ENCODE results near the gene VPS13C.
"Not testable (repeated sequence)": the region's sequence is repeated elsewhere in the genome, so short reads cannot be mapped to it uniquely, and the experiment has no call there.

The VPS13C gene

DNA sequence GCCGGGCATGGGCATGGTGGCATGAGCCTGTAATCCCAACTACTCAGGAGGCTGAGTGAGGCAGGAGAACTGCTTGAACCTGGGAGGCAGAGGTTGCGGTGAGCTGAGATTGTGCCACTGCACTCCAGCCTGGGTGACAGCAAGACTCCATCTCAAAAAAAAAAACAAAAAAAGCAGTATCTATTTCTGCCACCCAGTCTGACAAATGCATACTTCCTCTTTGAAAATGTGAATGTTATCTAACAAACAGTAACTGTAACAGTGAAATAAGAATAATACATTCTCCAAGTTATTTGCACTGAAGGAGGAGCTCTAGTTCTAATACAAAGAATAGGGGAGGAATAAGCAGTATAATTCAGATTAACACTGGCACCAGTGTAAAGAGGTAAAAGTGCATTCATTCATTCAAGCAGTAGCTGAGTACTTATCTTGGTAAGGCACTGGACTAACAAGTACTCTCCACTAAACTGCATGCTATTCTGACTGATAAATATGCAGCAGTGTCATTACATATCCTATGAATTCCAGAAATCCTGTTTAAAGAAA lies 12.9 kb downstream of the VPS13C start:
- DNase-seq: no peak

DNA sequence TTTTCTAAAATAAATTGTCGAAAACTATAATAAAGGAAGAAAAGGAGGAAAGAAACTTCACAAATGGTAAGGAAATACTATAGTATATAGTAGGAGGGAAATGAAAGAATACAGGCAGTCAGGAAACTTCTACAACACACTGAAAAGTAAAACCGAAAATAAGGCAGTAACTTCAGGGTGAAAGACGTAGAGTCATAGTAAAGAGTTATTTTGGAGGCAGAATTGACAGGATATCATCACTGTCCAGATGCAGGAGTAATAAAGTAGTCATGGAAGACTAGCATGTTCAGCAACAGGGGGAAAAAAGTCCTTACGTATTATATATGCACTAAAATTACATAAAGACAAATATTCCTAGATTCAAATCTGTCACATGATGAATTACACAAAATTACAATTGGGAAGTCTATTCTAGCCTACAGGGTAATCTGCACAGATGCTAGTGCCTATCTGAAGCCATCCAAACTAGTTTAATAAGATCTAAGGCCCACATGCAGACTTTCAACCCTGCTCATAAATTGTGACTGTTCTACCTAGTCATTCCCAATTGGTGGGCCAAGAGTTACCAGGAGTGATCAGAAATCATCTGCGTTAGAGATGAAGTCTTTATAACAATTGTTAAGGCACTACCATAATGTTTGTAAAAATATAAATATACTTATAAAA lies 14.0 kb downstream of the VPS13C start:
- peak in 1 of 5 experiments; percentile 42 for DNase-seq

DNA sequence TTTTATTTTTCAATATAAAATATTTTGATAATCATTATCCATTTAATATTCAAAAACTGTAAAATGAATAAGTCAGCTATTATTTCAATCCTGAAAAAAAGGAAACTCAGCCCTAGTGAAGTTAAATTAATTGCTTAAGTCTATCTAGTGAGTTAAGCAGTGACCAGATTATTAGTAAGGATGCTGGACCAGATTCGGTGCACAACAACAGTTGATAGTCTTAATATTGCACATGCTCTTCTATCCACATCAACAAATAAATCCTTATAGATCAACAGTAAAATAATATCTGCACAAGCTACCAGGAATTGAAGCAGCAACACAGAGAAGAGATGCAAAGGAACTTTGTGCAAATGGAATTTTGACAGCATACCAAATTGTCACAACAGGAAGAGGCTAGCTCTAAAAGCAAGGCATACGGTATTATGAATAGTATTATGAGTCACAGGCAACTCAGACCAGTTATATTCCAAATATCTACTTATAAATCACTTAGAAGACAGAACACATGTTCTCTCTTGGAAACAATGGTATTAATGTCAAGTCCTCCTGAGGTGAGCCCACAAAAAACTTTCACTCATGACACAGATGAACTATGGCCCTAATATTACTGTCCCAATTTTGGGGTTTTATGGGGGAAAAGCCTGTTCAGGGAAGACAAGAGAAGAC lies 24.9 kb downstream of the VPS13C start:
- peak in 1 of 5 experiments; percentile 27 for DNase-seq

DNA sequence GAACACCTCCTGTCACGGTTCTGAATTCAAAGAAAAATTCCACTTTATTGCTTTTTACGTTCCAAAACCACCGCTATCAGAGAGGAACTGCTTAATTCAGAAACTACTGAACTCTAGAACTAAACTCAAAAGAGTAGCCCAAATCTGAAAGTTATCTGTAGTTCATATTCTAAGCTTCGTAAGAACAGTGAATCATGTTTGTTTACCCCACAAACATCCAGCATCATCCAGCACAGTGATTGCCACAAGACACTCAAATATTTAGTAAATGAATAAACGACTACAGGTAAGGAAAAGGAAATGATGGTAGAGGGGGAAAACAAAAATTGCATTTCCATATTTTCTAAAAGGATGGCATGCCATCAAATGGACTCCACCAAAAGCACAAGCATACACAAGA lies 32.3 kb downstream of the VPS13C start:
- no peak for DNase-seq

DNA sequence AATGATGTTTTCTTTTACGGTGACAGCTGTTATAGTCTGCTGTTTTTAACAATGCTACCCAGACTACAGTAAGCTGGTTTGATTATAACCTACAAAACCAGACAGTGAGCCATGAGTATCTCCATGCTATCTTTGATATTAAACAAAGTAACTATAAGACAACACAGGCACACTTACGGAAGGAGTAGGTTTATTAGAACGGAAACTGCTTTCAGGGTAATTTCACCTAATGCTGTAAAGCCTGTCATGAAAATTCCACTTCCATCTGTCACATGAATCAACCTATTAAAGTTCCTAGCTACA lies 33.0 kb downstream of the VPS13C start:
- no peak for DNase-seq

DNA sequence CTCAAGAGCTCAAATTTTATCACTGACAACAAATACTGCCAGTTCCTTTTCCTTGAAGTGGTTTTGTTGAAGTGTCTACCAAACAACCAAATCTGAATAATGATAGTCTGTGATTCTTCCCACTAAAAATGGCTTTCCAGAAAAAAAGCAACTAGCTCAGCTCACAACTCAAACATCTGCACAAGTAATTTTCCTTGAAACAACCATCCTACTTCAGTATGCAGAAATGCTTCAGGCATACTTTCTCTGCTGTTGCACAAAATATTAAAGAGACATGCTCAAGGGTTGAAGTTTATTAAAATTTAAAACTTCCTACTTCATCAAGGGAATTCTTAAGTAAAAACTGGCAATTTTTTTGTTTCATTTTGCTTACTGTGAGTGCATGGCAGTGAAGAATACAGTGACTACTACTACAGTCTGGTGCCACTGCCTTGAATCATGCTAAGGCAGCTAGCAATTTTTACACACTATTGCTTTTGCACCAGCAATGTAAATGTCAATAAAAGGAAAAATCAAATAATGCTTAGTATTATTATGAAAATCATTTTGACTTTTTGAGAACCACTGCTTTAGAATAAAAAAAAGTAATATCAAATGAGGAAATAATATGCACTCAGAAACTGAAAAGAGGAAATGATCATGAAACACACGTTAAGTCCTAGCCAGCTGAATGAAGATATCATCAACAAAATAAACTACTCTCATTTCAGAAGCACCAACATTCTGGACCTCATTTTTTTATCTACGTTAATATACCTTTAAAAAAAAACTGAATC lies 33.6 kb downstream of the VPS13C start:
- no peak for DNase-seq

DNA sequence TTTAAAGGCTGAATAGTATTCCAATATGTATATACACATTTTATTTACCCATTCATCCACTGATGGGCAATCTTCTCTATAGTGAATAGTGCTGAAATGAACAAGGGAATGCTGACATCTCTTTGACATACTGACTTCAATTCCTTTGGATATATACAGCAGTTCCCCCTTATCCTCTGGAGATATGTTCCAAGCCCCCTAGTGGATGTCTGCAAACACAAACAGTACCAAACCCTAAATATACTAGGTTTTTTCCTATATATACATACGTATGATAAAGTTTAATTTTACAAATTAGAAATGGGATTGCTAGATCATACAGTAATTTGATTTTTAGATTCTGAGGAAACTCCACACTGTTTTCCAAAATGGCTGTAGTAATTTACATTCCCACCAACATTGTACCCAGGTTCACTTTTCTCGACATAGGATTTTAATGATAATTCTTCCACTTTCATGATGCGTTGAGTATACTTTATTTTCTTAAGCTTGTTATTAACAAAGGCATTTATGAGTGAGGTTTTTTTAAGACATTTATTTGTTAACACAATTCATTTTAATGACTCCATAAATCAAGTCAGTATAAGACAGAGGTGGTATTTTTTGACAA lies 38.2 kb downstream of the VPS13C start:
- no peak for DNase-seq

DNA sequence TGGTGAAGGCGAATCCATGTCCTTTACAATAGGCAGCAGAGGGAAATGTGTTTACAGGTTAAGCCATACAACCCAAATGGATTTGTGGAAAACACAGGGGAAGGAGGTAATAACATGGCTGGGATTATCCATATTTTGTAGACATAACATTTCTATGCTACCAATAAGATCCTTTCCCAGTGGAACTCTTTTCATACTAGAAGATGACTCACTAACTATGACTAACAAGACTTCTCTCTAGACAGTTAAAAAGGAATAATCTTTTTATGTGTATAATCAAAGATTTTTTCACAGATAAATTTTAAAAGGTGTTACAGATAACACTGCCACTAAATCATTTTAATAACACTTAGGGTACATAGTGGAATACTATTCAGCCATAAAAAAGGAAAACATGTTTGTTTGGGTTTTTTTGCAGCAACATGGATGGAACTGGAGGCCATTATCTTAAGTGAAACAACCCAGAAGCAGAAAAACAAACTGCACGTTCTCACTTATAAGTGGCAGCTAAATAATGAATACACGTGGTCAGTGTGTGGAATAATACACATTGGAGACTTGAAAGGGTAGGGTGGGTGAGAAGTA lies 39.6 kb downstream of the VPS13C start:
- no peak for DNase-seq

DNA sequence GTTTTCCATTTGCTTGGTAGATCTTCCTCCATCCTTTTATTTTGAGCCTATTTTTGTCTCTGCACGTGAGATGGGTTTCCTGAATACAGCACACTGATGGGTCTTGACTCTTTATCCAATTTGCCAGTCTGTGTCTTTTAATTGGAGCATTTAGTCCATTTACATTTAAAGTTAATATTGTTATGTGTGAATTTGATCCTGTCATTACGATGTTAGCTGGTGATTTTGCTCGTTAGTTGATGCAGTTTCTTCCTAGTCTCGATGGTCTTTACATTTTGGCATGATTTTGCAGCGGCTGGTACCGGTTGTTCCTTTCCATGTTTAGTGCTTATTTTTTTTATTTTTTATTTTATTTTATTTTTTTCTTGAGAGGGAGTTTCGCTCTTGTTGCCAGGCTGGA lies 54.9 kb downstream of the VPS13C start:
- DNase-seq: not testable (repeated sequence)

DNA sequence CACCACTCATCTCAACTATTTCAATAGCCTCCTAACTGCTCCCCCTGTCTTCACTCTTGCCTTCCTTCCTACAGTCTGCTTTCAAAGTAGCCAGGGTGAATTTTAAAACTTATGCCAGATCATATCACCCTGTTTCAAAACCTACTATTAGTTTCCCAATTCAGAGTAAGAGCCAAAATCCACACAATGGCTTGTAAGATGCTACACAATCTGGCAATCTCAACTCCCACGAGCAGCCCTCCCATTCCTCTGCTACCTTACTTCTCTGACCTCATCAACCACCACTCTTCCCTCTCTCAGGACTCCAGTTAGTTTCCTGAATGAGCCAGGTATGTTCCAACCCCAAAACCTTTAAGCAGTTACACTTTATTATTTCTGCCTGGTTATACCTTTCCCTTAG lies 62.5 kb downstream of the VPS13C start:
- DNase-seq: no peak

DNA sequence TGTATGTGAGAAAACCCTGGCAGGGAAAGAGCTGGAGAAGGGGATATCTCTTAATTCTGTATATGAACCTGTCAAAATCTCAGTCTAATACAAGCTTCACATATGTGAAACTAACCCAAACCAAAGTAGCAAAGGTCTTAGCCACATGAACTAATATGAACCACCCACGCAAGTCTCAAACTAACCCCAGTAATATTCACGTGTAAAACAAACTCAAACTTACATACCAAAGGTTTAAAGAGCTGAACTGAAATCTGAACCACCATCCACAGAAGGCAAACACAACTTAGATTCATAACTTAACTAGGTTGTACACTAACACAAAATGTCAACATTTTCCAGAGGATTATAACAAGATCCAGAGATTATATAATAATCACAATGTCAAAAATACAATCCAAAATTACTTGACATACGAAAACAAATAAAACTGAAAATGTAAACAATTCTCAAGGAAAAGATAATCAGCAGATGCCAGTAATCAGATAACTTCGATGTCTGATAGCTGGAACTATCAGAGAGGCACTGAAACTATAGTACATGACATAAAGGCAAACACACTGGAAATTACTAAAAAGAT lies 64.1 kb downstream of the VPS13C start:
- no peak for DNase-seq

DNA sequence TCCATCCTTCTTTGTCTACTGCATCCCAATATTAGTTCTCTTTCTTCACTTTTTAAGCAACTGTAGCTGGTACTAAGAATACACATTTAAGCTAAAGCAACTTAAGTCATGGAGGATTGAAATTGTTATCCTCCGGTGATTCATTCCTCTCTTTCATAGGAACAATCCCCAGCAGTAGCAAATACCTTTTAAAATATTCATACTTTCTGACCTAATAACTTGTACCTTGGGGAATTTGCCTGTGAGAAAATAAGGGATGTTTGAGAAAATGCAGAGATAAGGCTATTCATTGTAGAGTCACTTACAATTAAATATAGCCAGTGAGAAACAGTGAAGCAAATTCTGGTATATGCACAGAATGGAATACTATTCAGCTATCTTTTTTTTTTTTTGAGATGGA lies 66.0 kb downstream of the VPS13C start:
- no peak for DNase-seq

DNA sequence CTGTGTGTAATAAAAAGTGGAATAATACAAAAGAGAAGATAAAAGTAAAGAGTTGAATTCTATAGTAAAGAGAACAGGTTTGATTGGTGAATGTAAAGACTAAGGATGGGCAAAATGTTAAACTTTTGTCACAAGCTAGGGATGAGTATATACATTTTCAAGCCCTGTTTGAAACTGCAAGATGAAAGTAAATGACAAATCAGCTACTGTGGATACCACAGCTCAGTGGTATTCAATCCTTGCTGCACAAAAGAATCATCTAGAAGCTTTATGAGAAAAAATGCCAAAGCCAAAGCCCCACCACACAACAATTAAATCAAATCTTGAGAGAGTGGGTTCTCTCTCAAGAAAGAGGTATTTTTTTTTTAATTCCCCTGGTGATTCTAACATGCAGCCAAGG lies 67.7 kb downstream of the VPS13C start:
- DNase-seq: no peak

DNA sequence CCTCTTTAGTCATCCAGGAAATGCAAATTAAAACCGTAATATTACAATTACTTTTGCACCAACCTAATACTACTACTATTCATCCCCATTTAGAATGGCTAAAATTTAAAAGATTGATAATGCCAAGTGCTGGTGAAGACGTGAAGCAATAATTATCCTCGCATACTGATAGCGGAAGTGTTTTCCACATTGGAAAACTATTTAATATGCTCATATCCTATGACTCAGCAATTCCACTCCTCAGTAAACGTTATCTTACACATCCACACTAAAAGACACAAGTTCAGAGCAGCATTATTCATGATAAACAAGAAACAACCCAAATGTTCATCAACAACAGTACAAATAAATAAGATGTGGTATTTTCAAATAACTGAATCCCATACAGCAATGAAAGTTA lies 70.6 kb downstream of the VPS13C start:
- DNase-seq: no peak

DNA sequence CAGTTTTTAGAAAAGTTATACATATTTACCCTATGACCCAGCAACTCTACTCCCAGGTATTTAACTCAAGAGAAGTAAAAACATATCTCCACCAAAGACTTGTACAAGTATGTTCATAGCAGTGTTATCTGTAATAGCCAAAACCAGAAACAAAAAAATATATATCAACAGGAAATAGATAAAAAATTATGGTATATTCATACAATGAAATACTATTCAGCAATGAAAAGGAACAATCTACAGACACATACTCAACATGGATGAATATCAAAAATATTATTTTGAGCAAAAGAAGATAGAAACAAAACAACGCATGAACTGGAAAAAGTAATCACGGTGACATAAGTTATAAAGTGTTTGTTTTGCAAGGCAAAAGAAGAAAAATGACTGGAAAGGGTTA lies 72.4 kb downstream of the VPS13C start:
- DNase-seq: no peak

DNA sequence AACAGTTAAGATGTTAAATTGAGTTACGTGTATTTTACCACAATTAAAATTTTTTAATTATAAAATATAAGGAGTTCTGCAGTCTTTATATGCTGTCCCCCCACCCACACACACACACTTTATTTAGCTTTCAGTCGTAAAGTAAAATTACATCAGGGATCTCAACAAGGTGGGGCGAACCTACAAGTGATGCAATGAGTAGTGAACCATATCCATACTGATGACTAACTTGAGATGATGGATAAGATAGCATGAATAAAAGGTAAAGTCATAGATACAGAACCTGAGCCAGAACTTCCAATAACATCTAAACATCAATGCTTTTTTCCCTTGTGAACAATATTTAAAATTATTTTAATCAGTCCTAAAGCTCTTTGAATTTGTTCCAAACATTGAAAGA lies 77.2 kb downstream of the VPS13C start:
- no peak for DNase-seq

DNA sequence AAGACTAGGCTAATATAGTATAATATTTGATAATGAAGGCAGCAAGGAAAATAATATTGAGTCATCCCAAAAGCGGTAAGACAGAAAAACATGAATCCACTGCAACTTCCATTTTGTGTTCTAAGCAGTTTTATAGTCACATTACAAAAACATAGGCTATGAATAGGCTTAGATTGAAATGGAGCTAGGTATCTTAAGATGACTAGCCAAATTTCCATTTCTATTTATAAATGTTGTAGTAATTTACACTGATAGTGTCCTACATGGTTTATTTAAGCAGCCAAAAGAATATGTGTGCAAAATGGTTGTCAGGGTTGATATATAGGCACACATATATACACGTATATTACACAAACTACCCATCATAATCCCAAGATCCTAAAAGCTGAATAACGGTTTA lies 82.0 kb downstream of the VPS13C start:
- no peak for DNase-seq

DNA sequence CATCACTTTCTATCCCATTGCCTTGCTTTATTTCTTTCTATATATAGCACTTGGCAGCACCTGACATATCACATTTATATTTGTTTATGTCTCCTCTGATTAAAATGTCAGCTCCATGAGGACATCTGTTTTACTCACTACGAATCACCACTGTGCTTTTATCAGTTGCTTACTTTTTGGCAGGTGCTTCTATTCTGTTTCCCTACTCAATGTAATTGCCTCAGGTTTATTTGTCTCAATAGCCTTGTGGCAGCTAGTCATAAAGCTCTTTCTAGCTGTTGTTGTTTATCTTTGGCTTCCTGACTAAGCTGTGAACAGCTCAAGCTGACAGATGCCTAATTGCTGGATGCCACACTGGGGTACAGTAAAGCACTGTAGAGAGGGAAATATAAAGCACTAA lies 85.5 kb downstream of the VPS13C start:
- peak in 1 of 5 experiments; percentile 2 for DNase-seq

DNA sequence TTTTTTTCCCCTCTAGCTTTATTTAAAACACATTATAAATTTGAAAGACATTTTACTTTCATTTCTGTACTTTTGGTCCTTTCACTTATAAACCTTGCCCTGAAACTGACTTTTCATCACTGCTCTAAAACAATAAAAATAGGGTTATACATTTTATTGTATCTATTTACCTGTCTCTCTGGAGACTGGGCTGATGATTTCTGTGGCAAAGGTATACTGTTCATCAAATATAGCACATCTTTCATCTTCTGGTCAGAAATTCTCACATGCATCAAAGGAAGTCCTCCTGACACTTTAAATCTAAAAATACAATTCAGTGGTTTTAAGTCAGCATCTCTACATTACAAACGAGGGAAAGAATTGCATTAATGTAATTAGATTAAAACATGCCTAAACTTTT lies 86.1 kb downstream of the VPS13C start:
- DNase-seq: no peak

DNA sequence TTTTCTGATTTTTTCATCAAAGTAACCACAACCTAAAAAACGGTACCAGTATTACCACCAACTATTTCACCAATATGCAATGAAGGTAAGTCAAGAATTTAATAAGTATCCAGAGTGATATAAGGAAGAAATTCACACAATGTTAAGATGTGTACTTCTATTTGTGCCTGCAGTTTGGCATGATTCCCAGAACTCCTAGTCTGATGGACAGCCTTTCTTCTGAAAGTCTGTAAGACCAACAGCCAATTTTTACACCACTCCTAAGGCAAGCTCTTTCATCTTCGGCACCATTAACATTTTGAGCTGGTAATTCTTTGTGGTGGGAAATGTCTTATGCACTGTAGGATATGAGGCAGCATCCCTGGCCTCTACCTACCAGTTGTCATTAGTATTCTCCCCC lies 108.3 kb downstream of the VPS13C start:
- DNase-seq: no peak

DNA sequence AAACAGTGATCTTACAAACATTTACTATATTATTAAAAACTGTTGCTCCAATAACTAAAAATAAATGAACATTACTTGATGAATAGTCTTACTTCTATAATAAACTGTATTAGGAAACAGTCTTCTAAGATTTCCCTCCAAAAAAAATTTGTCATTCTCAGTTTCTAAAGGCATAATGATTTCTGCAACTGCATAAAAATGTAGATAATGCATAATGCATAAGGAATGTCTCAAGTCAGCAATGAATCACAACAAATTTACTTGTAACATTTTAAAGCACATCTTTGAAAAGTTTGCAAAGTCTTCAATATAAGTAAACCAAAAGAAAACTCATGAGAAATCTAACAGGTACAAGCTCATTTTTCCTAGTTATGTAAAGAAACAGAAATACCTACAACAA lies 113.5 kb downstream of the VPS13C start:
- no peak for DNase-seq

DNA sequence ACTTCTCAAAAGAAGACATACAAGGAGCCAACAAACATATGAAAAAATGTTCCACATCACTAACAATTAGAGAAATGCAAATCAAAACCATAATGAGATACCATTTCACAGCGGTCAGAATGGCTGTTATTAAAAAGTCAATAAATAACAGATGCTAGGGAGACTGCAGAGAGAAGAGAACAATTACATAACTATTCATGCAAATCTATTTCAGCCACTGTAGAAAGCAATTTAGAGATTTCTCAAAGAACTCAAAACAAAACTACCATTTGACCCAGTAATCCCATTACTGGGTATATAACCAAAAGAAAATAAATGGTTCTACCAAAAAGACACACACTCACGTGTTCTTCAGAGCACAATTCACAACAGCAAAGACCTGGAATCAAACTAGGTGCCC lies 116.3 kb downstream of the VPS13C start:
- DNase-seq: no peak

DNA sequence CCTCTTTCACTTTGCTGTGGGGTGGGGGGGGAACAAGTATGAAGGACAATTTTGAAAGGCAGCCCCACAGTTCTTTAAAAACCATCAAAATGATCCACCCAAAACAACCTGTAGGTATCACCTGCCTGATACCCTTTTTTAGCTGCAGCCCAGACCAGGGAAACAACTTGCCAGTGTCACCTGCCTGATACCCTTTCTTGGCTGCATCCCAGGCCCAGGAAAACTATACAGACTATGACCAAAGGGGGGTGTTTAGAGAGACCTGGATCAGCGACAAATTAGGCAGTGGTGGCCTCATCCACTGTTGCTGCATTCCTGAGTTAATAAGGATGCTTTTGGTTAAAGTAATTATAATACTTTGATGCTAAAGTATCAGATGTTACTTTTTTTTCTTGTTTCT lies 122.0 kb downstream of the VPS13C start:
- no peak for DNase-seq

Data from T-helper 2 cell (primary cell).